HG03064 (cell line): ENCODE data around the gene AMT.
"Not testable (repeated sequence)": the region's sequence is repeated elsewhere in the genome, so short reads cannot be mapped to it uniquely, and the experiment has no call there.

Experiments
- ATAC-seq: cut with Tn5 transposase; IDR thresholded peaks from one replicate; pipeline ENCODE4 v1.9.1; 2021; ENCODE audit warnings: low read depth; ENCODE audit not compliant: unreplicated experiment

Gene AMT

DNA sequence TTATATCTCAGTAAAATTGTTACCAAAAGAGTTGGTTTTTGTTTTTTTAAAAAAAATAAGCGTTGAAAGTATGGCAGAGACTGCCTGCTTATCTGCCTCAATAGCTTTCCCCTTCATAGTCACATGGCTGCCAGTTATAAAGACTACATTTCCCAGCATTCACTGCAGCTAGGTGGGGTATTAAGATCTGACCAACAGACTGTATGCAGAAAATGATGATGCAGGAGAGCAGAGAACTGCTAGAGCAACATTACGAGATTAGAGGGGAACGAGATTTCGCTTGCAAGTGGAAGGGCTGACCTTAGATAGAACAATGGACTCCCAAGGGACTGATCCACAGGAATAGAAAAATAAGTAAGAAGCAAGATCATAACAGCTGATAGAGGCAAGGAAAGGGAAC is 24.8 kb downstream of the AMT start:
- ATAC-seq: no peak

GRCh38 chr3:49391310-49391709 is 31.0 kb downstream of the AMT start:
- not testable (repeated sequence) for ATAC-seq

DNA sequence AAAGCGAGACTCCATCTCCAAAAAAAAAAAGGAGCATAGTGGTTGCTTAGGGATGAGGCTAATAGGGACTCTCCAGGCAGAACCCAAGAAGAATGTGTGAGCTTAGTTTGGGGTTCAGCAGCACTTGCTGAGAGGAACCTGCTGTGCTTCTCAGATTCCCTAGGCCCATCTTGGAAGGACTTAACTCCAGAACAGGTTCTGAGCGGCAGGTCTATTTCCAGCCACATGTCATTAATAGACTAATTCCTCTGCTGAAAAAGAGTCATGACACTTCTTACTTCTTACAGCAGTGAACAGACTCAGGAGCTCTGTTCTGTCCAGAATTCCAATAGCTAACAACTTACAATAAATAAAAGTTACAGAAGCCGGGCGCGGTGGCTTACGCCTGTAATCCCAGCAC is 33.0 kb downstream of the AMT start:
- no peak for ATAC-seq

DNA sequence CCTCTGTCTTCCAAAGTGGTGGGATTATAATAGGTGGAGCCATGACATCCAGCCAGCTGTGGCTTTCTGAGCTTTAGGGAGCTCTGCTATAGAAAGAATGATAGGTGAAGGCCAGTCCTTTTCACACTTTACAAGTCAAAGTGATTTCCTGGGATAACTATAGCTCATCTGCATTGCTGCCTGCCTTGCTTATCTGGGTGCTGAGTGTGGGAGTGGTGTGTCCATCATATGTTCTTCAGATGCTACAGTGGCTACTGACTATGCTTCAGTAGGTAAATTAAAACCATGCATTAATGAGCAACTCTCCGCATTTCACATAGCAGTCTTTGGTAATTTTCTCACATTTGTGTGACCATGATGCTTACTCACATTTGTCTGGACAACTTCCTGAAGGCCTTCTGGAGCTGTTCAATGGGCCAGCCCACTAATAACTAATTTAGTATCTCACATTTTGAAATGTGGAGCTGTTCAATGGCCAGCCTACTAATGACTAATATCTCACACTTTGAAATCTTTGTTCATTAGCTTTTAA is 33.9 kb downstream of the AMT start:
- ATAC-seq: no peak

- no peak for ATAC-seq
Measured at GRCh38 chr3:49387721-49388120, 34.6 kb downstream of the AMT start.

DNA sequence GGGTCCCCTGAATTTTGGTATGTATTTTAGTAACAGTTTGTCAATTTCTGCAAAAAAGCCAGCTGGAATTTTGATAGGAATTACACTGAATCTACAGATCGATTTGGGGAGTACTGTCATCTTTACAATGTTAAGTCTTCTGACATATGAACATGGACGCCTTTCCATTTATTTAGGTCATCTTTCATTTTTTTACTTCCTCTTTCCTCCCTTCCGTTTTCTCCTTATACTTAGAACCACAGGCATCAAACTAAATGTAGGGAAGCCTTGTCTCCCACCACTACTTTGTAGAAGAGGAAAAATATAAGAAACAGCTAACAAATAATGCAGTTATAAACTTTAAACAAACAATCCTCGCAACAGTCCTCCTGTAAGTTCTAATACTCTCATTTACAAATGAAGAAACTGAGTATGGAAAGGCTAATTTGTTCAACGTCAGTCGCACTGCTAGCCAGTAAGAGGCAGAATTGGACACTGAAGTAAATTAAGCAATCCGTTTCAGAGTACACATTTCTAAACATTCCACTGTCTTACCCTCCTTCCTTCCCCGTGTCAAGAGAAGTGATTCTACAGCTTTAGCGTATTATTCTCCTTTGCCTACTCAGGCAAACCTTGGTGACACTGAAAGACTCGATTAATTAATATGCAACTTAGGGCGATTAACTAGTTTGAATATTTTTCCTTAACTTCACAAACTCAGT is 36.1 kb downstream of the AMT start:
- ATAC-seq: no peak

- ATAC-seq: no peak
Measured at GRCh38 chr3:49385617-49386016, 36.7 kb downstream of the AMT start.

DNA sequence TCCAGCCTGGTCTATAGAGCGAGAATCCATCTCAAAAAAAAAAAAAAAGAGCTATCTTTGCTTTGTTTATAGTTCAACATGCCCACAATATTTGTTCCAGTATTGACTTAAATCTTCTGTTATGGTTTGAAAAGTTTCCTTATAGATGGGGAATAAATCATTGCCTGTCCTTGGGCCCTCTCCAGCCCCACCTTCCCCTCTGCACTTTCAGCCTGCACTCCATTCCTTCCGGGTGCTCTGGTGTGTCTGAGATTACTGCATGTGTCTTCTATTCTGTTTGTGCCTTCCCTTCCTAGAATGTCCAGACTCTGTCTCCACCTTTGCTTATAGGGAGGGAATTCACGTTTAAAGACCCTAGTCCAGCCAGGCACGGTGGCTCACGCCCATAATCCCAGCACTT is 38.9 kb downstream of the AMT start:
- no peak for ATAC-seq

- ATAC-seq: no peak
Measured at GRCh38 chr3:49378249-49378895, 43.9 kb downstream of the AMT start.

- no peak for ATAC-seq
Measured at GRCh38 chr3:49377483-49377882, 44.8 kb downstream of the AMT start.

DNA sequence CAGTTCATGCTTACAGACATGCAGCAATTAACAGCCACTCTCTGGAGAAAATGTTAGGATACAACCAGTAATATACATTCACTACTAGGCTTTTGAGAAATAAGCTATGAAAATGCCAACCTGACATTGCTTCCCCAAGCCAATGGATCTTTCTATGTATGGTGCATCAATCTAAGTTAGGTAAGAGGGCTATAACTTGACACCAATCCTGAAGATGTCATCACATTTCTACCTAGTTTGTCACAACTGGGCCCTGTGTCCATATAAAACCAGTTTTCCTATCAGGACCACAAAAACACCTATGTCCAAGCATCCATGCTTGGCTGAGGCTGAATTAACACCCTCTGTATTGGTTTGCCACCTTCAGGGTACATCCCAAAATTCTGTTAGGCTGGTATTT is 50.3 kb downstream of the AMT start:
- ATAC-seq: no peak

DNA sequence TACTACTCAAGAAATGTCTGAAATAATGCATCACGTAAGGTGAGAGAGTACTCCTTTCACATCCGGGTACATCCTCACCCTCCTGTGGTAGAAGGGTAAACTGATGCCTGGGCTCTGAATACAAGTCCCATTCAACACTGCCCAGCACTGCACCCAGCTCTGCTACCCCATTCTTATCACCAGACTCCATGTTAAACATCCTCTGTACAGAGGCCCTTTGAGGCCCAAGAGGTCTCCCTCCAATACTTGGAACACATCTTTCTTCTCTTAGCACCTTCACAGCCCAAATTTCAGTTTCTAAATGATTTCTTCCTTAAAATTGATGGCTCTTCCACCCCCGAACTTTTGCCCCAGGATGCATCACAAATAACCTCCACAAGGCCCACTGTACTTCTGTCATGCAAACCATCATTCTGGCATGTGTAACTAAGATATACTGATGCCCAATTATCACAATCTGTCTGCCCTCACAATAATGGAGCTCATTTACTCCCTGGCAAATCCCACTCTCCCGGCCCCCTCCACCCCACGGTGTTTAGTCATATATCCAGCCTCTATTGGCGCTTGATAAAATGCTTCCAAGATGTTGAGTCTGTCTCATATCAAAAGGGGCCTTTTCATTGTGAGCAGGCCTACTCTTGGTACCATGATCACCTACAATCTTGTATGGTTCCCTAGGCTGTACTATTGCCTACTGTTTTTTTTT is 51.5 kb downstream of the AMT start:
- ATAC-seq: no peak
